Measurements from ENCODE around the gene TRHDE. TPM values are rescaled to one million over a fixed set of nuclear protein-coding genes. Genes with fewer than 3 reads are reported as not detected.

The TRHDE gene
- total and polyA plus RNA-seq, 2 of the 13 experiments (the other 11 are each of a cell fraction or from before 2014, with no cell fraction given) = not detected

- no peak for TF ChIP-seq ZNF510 (CRISPR knock-in tag; IDR thresholded peaks at IDR 0.05; ENCODE audit: low read depth)
- peak; percentile 11 to 55; a peak in 2 of 4 replicates for TF ChIP-seq MAFK (conservative IDR thresholded peaks at IDR 0.05 in 1 of 2, IDR thresholded peaks at IDR 0.05 in 1 of 2; ENCODE audit: low read length in 2 of 2)
- no peak for TF ChIP-seq ZNF749 (CRISPR knock-in tag; IDR thresholded peaks at IDR 0.05; ENCODE audit: borderline replicate concordance)
- ChIA-PET POLR2A (no interaction called here), CTCF (ENCODE audit: low intra/inter-chr PET ratio, low total read pairs) (no interaction called here)
- in situ Hi-C loops (cut with HindIII; ENCODE audit: extremely low pct_ligation_motif_present, low pct_unique_long_range_greater_than_20kb) (no loop called here), intact Hi-C loops (cut with micrococcal nuclease; ENCODE audit: unreplicated experiment) (no loop called here)
- H3K4me3 ChIP-seq (replicated peaks in 1 of 3; ENCODE audit: insufficient read depth in 1 of 3, low read depth in 2 of 3, low read length in 3 of 3) = no peak overlapping the region
- no peaks in the 10 kb centered on the region for H3K36me3 ChIP-seq (replicated peaks in 1 of 2; ENCODE audit: control insufficient read depth in 1 of 2, insufficient read depth in 2 of 2, low read length in 2 of 2)
- no peaks in the 10 kb centered on the region for H4K20me1 ChIP-seq (ENCODE audit: insufficient read depth, low read length)
- H3K27me3 ChIP-seq (ENCODE audit: control insufficient read depth in 1 of 2, insufficient read depth in 2 of 2, low read length in 2 of 2) = no peaks in the 10 kb centered on the region
- H3K27ac ChIP-seq (ENCODE audit: extremely low read length, insufficient read depth, low read length) = no peak overlapping the region
- no peaks in the 10 kb centered on the region for H3K4me1 ChIP-seq (ENCODE audit: insufficient read depth, low read length)
- no peak overlapping the region for H3K9ac ChIP-seq (ENCODE audit: insufficient read depth, low read depth, low read length)
- no peak for DNase-seq (ENCODE audit: low spot score)
- no peak for ATAC-seq
- no peak for FAIRE-seq
- H3K9me3 ChIP-seq (ENCODE audit: low read length) = no peaks in the 10 kb centered on the region
- no peak overlapping the region for H2AFZ ChIP-seq (ENCODE audit: low read length)
- no peaks in the 10 kb centered on the region for H3K79me2 ChIP-seq (ENCODE audit: insufficient read depth, low read length)
- BruUV-seq (replicated peaks) = no TSS peak
- WGBS (ENCODE audit: low lambda C conversion rate) = 2% methylated on average over 3 of the region's 3 CpGs
- H3K4me2 ChIP-seq (ENCODE audit: low read depth, low read length) = no peak overlapping the region
Measured at GRCh38 chr12:72241552-72241951, 30.6 kb upstream of the TRHDE start.

- DNase-seq (ENCODE audit: low spot score) (no peak), FAIRE-seq (no peak), ATAC-seq (no peak)
- no peaks in the 10 kb centered on the region for H4K20me1 ChIP-seq (ENCODE audit: insufficient read depth, low read length)
- H3K4me1 ChIP-seq (ENCODE audit: insufficient read depth, low read length) = no peaks in the 10 kb centered on the region
- intact Hi-C loops (cut with micrococcal nuclease; ENCODE audit: unreplicated experiment) = no loop called here
- no peak overlapping the region for H3K9ac ChIP-seq (ENCODE audit: insufficient read depth, low read depth, low read length)
- ChIA-PET POLR2A (no interaction called here), CTCF (ENCODE audit: low intra/inter-chr PET ratio, low total read pairs) (no interaction called here)
- H3K36me3 ChIP-seq (replicated peaks in 1 of 2; ENCODE audit: control insufficient read depth in 1 of 2, insufficient read depth in 2 of 2, low read length in 2 of 2) = no peaks in the 10 kb centered on the region
- in situ Hi-C loops (cut with HindIII; ENCODE audit: extremely low pct_ligation_motif_present, low pct_unique_long_range_greater_than_20kb) = no loop called here
- H3K9me3 ChIP-seq (ENCODE audit: low read length) = no peaks in the 10 kb centered on the region
- H3K79me2 ChIP-seq (ENCODE audit: insufficient read depth, low read length) = no peaks in the 10 kb centered on the region
- no peak overlapping the region for H3K4me3 ChIP-seq (replicated peaks in 1 of 3; ENCODE audit: insufficient read depth in 1 of 3, low read depth in 2 of 3, low read length in 3 of 3)
- WGBS (ENCODE audit: low lambda C conversion rate) = 14% methylated on average over 2 of the region's 2 CpGs
- H3K27ac ChIP-seq (ENCODE audit: extremely low read length, insufficient read depth, low read length) = no peak overlapping the region
- no peak overlapping the region for H2AFZ ChIP-seq (ENCODE audit: low read length)
- no TSS peak for BruUV-seq (replicated peaks)
- no peak overlapping the region for H3K4me2 ChIP-seq (ENCODE audit: low read depth, low read length)
- TF ChIP-seq ZNF274 (CRISPR knock-in tag; IDR thresholded peaks at IDR 0.05) (no peak), GABPA (IDR thresholded peaks at IDR 0.05; ENCODE audit: low read depth, low read length) (no peak), GABPA (CRISPR knock-in tag; IDR thresholded peaks at IDR 0.05; ENCODE audit: low read depth) (no peak)
- no peaks in the 10 kb centered on the region for H3K27me3 ChIP-seq (ENCODE audit: control insufficient read depth in 1 of 2, insufficient read depth in 2 of 2, low read length in 2 of 2)
Measured at GRCh38 chr12:72242946-72243345, 29.2 kb upstream of the TRHDE start.
